Measurements from ENCODE around the gene RAB17. TPM values are rescaled to one million over a fixed set of nuclear protein-coding genes. Genes with fewer than 3 reads are reported as not detected.

The RAB17 gene
- total and polyA plus RNA-seq, 10 of the 15 experiments (the other 5 are each of a cell fraction or from before 2014, with no cell fraction given): 0.07 to 1.4 (median 0.28) TPM; not detected in 3

DNA sequence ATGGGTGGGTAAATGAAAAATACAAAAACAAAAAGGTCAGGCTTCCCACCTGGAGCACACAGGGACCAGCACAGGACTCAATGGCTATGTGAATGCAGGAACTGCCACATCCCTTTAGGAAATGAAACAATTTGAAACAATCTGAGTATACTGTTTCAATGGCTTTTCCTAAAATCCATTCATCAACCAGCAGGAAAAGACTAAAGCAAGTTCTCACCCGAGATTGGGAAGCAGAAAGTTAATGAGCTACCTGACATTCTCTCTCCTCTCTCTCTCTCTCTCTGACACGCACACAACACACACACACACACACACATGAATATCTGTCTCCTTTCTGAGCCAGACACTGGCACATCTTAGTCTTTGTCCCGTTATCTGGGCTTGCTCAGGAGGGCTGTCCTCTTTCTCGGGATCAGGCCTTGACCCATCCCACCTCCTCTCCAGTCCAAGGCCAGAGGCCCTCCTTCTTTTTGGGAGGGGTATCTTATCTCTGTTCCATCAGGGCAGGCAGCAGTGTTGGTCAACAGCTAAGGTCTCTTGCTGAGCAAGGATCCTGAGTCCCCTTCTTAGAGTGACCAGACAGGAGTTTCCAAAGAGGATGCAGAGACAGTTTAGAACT, 25.2 kb upstream of the RAB17 start:
- H3K36me3 ChIP-seq (ENCODE audit: control insufficient read depth in 2 of 2, insufficient read depth in 2 of 2, low read length in 1 of 2): no peaks in the 10 kb centered on the region
- no peak for FAIRE-seq
- SMC1A ChIA-PET (ENCODE audit: uncharacterized antibody, unreplicated experiment): interaction anchor here (0.7 kb wide), 1 partner anchor 561 kb away, joined by 3 read pairs; no protein-coding TSS in a partner anchor
- TF ChIP-seq EP300 (IDR thresholded peaks at IDR 0.05; ENCODE audit: borderline replicate concordance in 1 of 2, control insufficient read depth in 1 of 2, low read depth in 2 of 2, low read length in 2 of 2) (no peak), ZNF687 (IDR thresholded peaks at IDR 0.05) (no peak), ATF7 (IDR thresholded peaks at IDR 0.05; ENCODE audit: low read depth) (no peak), TAF1 (IDR thresholded peaks at IDR 0.05; ENCODE audit: borderline replicate concordance, low read depth, low read length) (no peak), NFIC (IDR thresholded peaks at IDR 0.05; ENCODE audit: low read depth, low read length) (no peak), NR2C1 (IDR thresholded peaks at IDR 0.05) (no peak), ZNF274 (IDR thresholded peaks at IDR 0.05; ENCODE audit: insufficient read depth, insufficient read length) (no peak), RAD51 (IDR thresholded peaks at IDR 0.05) (no peak), BRCA1 (IDR thresholded peaks at IDR 0.05; ENCODE audit: low read depth, low read length) (no peak), MTA2 (IDR thresholded peaks at IDR 0.05; ENCODE audit: low read depth) (no peak), MEF2B (IDR thresholded peaks at IDR 0.05; ENCODE audit: partially characterized antibody, poor library complexity, severe bottlenecking) (no peak), YBX1 (IDR thresholded peaks at IDR 0.05) (no peak), POLR2AphosphoS2 (IDR thresholded peaks at IDR 0.05; ENCODE audit: low read depth, low read length) (no peak), LARP7 (IDR thresholded peaks at IDR 0.05) (no peak), ETV6 (conservative IDR thresholded peaks at IDR 0.05 in 1 of 2, IDR thresholded peaks at IDR 0.05 in 1 of 2; ENCODE audit: borderline replicate concordance in 1 of 2, low read depth in 1 of 2) (no peak)
- TF ChIP-seq, protein P1, sequence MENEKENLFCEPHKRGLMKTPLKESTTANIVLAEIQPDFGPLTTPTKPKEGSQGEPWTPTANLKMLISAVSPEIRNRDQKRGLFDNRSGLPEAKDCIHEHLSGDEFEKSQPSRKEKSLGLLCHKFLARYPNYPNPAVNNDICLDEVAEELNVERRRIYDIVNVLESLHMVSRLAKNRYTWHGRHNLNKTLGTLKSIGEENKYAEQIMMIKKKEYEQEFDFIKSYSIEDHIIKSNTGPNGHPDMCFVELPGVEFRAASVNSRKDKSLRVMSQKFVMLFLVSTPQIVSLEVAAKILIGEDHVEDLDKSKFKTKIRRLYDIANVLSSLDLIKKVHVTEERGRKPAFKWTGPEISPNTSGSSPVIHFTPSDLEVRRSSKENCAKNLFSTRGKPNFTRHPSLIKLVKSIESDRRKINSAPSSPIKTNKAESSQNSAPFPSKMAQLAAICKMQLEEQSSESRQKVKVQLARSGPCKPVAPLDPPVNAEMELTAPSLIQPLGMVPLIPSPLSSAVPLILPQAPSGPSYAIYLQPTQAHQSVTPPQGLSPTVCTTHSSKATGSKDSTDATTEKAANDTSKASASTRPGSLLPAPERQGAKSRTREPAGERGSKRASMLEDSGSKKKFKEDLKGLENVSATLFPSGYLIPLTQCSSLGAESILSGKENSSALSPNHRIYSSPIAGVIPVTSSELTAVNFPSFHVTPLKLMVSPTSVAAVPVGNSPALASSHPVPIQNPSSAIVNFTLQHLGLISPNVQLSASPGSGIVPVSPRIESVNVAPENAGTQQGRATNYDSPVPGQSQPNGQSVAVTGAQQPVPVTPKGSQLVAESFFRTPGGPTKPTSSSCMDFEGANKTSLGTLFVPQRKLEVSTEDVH (IDR thresholded peaks at IDR 0.05; ENCODE audit: low read depth, partially characterized antibody): no peak

More for the DNA sequence above, 25.2 kb upstream of the RAB17 start:
- no peaks in the 10 kb centered on the region; the same call in 1 of the 2 replicates for H4K20me1 ChIP-seq (ENCODE audit: control insufficient read depth, insufficient read depth)
- ATAC-seq (no peak), DNase-seq (ENCODE audit: low read depth, low spot score) (no peak)
- H3K9ac ChIP-seq (ENCODE audit: control insufficient read depth, insufficient read depth, low read length): no peak overlapping the region
- peaks cover 3% of the 10 kb centered on the region; the same call in 1 of the 2 replicates for H3K4me1 ChIP-seq (ENCODE audit: control insufficient read depth, insufficient read depth, low read length)
- H3K4me3 ChIP-seq: no peak overlapping the region
- H2AFZ ChIP-seq (ENCODE audit: control insufficient read depth, low read depth, low read length): no peak overlapping the region
- intact Hi-C loops (cut with micrococcal nuclease; ENCODE audit: unreplicated experiment) (no loop called here), in situ Hi-C loops (cut with MboI) (no loop called here)
- H3K27ac ChIP-seq (ENCODE audit: control insufficient read depth, insufficient read depth): no peak overlapping the region
- WGBS (ENCODE audit: insufficient coverage, insufficient replicate concordance, low lambda C conversion rate, missing lambda C conversion rate): 36% methylated on average over 4 of the region's 4 CpGs
- H3K9me3 ChIP-seq (replicated peaks; ENCODE audit: control insufficient read depth, insufficient read depth, low read length): no peaks in the 10 kb centered on the region; the same call in 2 of the 3 replicates
- no TSS peak for BruUV-seq (replicated peaks)
- H3K27me3 ChIP-seq (replicated peaks in 1 of 2; ENCODE audit: control insufficient read depth in 2 of 2, insufficient read depth in 2 of 2, low read length in 1 of 2): no peaks in the 10 kb centered on the region
- H3K79me2 ChIP-seq (ENCODE audit: control insufficient read depth, insufficient read depth, low read length): no peaks in the 10 kb centered on the region
- ChIA-PET POLR2A (interaction anchor here (1.5 kb wide), 1 partner anchor 14 kb away, joined by 3 read pairs; no protein-coding TSS in a partner anchor), RAD21 (ENCODE audit: unreplicated experiment) (no interaction called here), CTCF (interaction anchor here (1.2 kb wide), 1 partner anchor 57 kb away, joined by 4 read pairs; no protein-coding TSS in a partner anchor)
- no peak overlapping the region for H3K4me2 ChIP-seq (ENCODE audit: control insufficient read depth, insufficient read depth)

Measured in GM12878 (cell line).